ENCODE results near the gene CRELD1.

CRELD1 gene

GRCh38 chr3:9955611-9956352, 22.1 kb downstream of the CRELD1 start:
- DNase-seq (ENCODE audit: low read depth in 2 of 2), result no peak

GRCh38 chr3:9957214-9957613, 23.6 kb downstream of the CRELD1 start:
- DNase-seq (ENCODE audit: low read depth in 2 of 2), result no peak

GRCh38 chr3:9965200-9965875, 31.7 kb downstream of the CRELD1 start:
- no peak for DNase-seq (ENCODE audit: low read depth in 2 of 2)

- DNase-seq (ENCODE audit: low read depth in 2 of 2), result no peak
Measured at GRCh38 chr3:9966841-9967240, 33.2 kb downstream of the CRELD1 start.

GRCh38 chr3:9969632-9970019, 36.0 kb downstream of the CRELD1 start:
- DNase-seq (ENCODE audit: low read depth in 2 of 2), result no peak

GRCh38 chr3:9970020-9970652, 36.5 kb downstream of the CRELD1 start:
- DNase-seq (ENCODE audit: low read depth in 2 of 2), result no peak

GRCh38 chr3:9976721-9977709, 43.4 kb downstream of the CRELD1 start:
- DNase-seq (ENCODE audit: low read depth in 2 of 2), result no peak

GRCh38 chr3:9978710-9979305, 45.2 kb downstream of the CRELD1 start:
- DNase-seq (ENCODE audit: low read depth in 2 of 2), result no peak

- DNase-seq (ENCODE audit: low read depth in 2 of 2), result no peak
Measured at GRCh38 chr3:9980251-9980650, 46.6 kb downstream of the CRELD1 start.

GRCh38 chr3:9986230-9986725, 52.6 kb downstream of the CRELD1 start:
- DNase-seq (ENCODE audit: low read depth in 2 of 2), result no peak

GRCh38 chr3:9994086-9994844, 60.6 kb downstream of the CRELD1 start:
- DNase-seq (ENCODE audit: low read depth in 2 of 2), result no peak
